ENCODE measurements around the gene ENTHD1. TPM values are rescaled to one million over a fixed set of nuclear protein-coding genes. Genes with fewer than 3 reads are reported as not detected.

ENTHD1 gene
- total RNA-seq, 4 donors from 2014 or later, result not detected

DNA sequence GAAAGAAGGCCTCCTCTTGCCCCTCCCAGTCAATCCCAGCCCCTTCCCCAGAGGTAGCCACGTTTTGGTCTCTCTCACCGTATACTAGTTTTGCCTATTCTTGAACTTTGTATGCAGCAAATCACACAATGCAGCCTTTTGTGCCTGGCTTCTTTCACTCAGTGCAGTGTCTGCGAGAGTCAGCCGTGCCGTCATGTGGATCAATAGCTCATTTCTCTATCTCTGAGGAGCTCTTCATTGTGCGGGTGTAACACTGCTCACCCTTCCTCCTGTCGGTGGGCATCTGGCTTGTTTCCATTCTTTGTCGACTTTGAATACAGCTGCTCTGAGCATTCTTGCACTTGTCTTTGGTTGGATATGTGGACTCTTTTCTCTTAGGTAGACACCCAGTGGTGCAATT lies 176.5 kb downstream of the ENTHD1 start:
- Histone ChIP-seq H3K27me3 (peaks cover 11% of the 10 kb centered on the region), H3K27ac (no peak overlapping the region), H3K9me3 (no peaks in the 10 kb centered on the region), H3K36me3 (no peaks in the 10 kb centered on the region), H3K4me1 (peaks cover 11% of the 10 kb centered on the region), H3K4me3 (no peak overlapping the region)
- TF ChIP-seq POLR2AphosphoS5 (IDR thresholded peaks at IDR 0.05) (no peak), EP300 (IDR thresholded peaks at IDR 0.05) (no peak), POLR2A (IDR thresholded peaks at IDR 0.05) (no peak), CTCF (IDR thresholded peaks at IDR 0.05) (no peak)
- 52% methylated on average over 8 of the region's 8 CpGs for WGBS
- peak in 1 of 2 donors; percentile 14 for DNase-seq (ENCODE audit: low spot score in 2 of 2)

DNA sequence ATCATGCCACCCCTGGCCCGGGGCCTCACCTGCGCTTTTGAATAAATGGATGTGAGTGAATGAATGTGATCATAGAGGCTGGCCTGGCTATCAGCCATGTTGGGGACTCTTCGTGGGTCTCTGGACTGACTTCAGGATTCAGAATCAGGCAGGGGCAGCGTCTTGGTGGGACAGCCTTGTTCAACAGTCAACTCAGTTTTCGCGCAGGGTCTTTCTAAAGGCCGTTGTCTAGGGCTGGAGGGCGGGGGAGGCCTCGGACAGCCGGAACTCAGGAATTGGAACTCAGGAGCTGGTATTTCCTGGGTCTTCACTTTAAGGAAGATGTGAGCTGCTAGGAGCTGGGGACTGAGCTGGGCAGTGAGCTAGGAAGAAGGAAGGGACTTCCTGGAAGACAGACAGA lies 177.0 kb downstream of the ENTHD1 start:
- Histone ChIP-seq H3K36me3 (no peaks in the 10 kb centered on the region), H3K27ac (no peak overlapping the region), H3K27me3 (peaks cover 15% of the 10 kb centered on the region), H3K9me3 (no peaks in the 10 kb centered on the region), H3K4me1 (peaks cover 11% of the 10 kb centered on the region), H3K4me3 (no peak overlapping the region)
- TF ChIP-seq POLR2A (IDR thresholded peaks at IDR 0.05) (no peak), EP300 (IDR thresholded peaks at IDR 0.05) (no peak), POLR2AphosphoS5 (IDR thresholded peaks at IDR 0.05) (no peak), CTCF (IDR thresholded peaks at IDR 0.05) (no peak)
- WGBS, result 91% methylated on average over 10 of the region's 10 CpGs
- no peak for DNase-seq (ENCODE audit: low spot score in 2 of 2)

DNA sequence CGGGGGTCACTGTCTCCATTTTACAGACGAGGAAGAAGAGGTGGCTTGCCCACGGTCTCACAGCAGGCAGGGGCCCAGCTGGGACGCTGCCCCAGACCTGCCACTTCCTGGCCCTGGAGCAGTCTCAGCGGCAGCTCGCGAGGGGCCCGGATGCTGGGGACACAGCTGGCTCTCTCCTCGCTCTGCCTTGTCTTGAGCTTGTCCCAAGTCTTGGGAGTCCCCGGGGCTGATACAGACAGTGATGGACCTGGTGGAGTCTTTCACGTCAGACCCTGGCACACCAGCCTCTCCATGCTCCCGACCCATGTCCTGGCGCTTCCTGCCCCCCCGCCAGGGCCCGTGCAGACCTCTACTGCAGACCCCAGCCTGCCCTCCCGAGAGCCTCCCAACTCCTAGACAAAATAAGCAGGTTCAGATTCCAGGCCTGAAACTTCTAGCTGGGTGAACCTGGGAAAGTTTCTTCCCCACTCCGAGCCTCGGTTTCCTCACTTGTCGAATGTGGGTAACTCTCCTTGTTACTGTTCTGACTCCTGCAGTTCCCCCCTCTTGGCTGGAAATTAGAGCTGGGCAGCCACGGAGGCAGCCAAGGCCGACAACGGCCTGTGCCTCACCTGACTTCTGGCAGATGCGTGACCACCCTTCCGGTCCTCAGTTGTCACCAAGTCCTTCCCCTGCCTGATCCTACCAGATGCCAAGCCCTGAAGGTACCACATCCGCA lies 177.6 kb downstream of the ENTHD1 start:
- H3K27ac ChIP-seq, result no peak overlapping the region
- no peak for TF ChIP-seq POLR2AphosphoS5 (IDR thresholded peaks at IDR 0.05)
- no peak for TF ChIP-seq CTCF (IDR thresholded peaks at IDR 0.05)
- TF ChIP-seq POLR2A (IDR thresholded peaks at IDR 0.05), result no peak
- TF ChIP-seq EP300 (IDR thresholded peaks at IDR 0.05), result no peak
- DNase-seq (ENCODE audit: low spot score in 2 of 2), result no peak
- H3K4me1 ChIP-seq, result peaks cover 11% of the 10 kb centered on the region
- H3K4me3 ChIP-seq, result no peak overlapping the region
- 80% methylated on average over 18 of the region's 25 CpGs for WGBS
- no peaks in the 10 kb centered on the region for H3K9me3 ChIP-seq
- peaks cover 19% of the 10 kb centered on the region for H3K27me3 ChIP-seq
- no peaks in the 10 kb centered on the region for H3K36me3 ChIP-seq

- Histone ChIP-seq H3K36me3 (no peaks in the 10 kb centered on the region), H3K4me3 (no peak overlapping the region), H3K27ac (no peak overlapping the region), H3K9me3 (no peaks in the 10 kb centered on the region), H3K4me1 (peaks cover 10% of the 10 kb centered on the region), H3K27me3 (peaks cover 19% of the 10 kb centered on the region)
- DNase-seq (ENCODE audit: low spot score in 2 of 2), result no peak
- WGBS, result 92% methylated on average over 5 of the region's 8 CpGs
- TF ChIP-seq EP300 (IDR thresholded peaks at IDR 0.05), result no peak
These were observed 179.2 kb downstream of the ENTHD1 start for GRCh38 chr22:39714321-39714720.

- TF ChIP-seq CTCF (IDR thresholded peaks at IDR 0.05), result no peak
- TF ChIP-seq POLR2AphosphoS5 (IDR thresholded peaks at IDR 0.05), result no peak
- no peak for TF ChIP-seq EP300 (IDR thresholded peaks at IDR 0.05)
- TF ChIP-seq POLR2A (IDR thresholded peaks at IDR 0.05), result no peak
- 72% methylated on average over 8 of the region's 10 CpGs for WGBS
- Histone ChIP-seq H3K27me3 (peaks cover 19% of the 10 kb centered on the region), H3K36me3 (no peaks in the 10 kb centered on the region), H3K27ac (no peak overlapping the region), H3K9me3 (no peaks in the 10 kb centered on the region), H3K4me3 (no peak overlapping the region), H3K4me1 (peaks cover 5% of the 10 kb centered on the region)
- no peak for DNase-seq (ENCODE audit: low spot score in 2 of 2)
These were observed 179.7 kb downstream of the ENTHD1 start for GRCh38 chr22:39713799-39714290.

Measured in suprapubic skin (tissue), 4 donors.